Right cardiac atrium (tissue), 5 donors: Measurements from ENCODE around the gene DNAH11. TPM values are rescaled to one million over a fixed set of nuclear protein-coding genes. Genes with fewer than 3 reads are reported as not detected.
"Not testable (repeated sequence)": the region's sequence is repeated elsewhere in the genome, so short reads cannot be mapped to it uniquely, and the experiment has no call there.

ENCODE experiments used
- ATAC-seq, 2 donors: fragments of 200-7000 bp; cut with Tn5 transposase; one replicate each; pipeline versions ENCODE4 v1.8.0 to v1.9.1; 2020; ENCODE audit warnings: moderate library complexity in 2 of 2, mild to moderate bottlenecking in 1 of 2
- DNase-seq, 3 donors: peaks; one replicate each; pipeline ENCODE4 v3.0.0-alpha.2; 2020
- H3K27ac ChIP-seq: one replicate; pipeline ENCODE4 v1.5.1; 2013; ENCODE audit warnings: mild to moderate bottlenecking, low read length, control low read depth, moderate library complexity
- H3K27me3 ChIP-seq: one replicate; pipeline ENCODE4 v1.6.1; 2013; ENCODE audit not compliant: control insufficient read depth, insufficient read depth
- H3K4me1 ChIP-seq: one replicate; pipeline ENCODE4 v1.6.1; 2013; ENCODE audit warnings: low read length; ENCODE audit not compliant: control insufficient read depth, insufficient read depth
- H3K4me3 ChIP-seq: one replicate; pipeline ENCODE4 v1.5.1; 2013; ENCODE audit warnings: low read length, control low read depth
- H3K9me3 ChIP-seq: one replicate; pipeline ENCODE4 v1.6.1; 2013; ENCODE audit warnings: low read length; ENCODE audit not compliant: control insufficient read depth
- WGBS: extraction: QIAGEN DNeasy Blood & Tissue Kit; methylation state at CpG from one replicate; pipeline ENCODE4 v1.1.7; 2013; 5-methylcytosine and 5-hydroxymethylcytosine counted together
- intact Hi-C, 4 donors: fragments of 100-400 bp; cut with DNase I; formaldehyde crosslinking; loops; one replicate each; pipeline versions ENCODE4 v1.11.0 to v1.14.0; 2022 to 2023
- polyA plus RNA-seq: library from polyadenylated mRNA; stranded (reverse); fragments of 200-250 nt; gene quantifications from one replicate; pipeline ENCODE4 v1.2.3, GENCODE V29; 2013
- total RNA-seq, 4 donors: library from RNA; stranded (reverse); fragmentation: NEBNext Ultra II Directional; extraction: Animal tissue kit (Norgen Biotek cat#: 25700); gene quantifications; one replicate each; pipeline ENCODE4 v1.2.1, GENCODE V29; 2021
- donor health status: healthy with polysubstance abuse.
- donor health status: DM: no; HTN: yes; CAD: no.
- donor health status: DM: no; HTN: no; CAD: no.
- donor health status: DM: no; HTN: yes; CAD: no; lungs with severe emphysema.
- donor health status: DM: yes; HTN: yes; CAD: no.

DNAH11 gene
- total and polyA plus RNA-seq, 5 donors: 0.86 to 6.4 (median 4.1) TPM

DNA sequence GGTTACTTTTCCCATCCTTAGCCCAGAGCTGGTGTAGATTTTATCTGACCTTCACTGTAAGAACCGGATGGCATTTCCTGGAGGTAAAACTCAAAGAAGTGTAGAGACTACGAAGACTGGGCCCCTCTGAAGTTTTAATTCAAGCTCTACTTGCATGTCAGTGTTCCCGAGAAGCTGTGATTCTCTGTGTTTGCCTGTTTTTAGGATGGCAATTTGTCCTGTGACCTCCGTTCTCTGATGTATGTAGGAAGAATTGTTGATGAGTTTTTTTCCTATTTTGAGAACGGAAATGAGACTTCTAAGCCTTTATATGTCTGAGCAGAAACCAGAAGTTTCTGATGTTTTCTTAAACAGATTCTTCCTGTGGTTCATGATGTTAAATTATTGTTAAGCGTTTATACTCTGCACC is 308.7 kb downstream of the DNAH11 start:
- no peaks in the 10 kb centered on the region for H3K27me3 ChIP-seq
- intact Hi-C loops: no loop called here
- DNase-seq (no peak), ATAC-seq (no peak)
- H3K4me3 ChIP-seq: no peak overlapping the region
- H3K4me1 ChIP-seq: no peaks in the 10 kb centered on the region
- 58% methylated on average over 6 of the region's 6 CpGs for WGBS
- no peak overlapping the region for H3K27ac ChIP-seq
- no peaks in the 10 kb centered on the region for H3K9me3 ChIP-seq

DNA sequence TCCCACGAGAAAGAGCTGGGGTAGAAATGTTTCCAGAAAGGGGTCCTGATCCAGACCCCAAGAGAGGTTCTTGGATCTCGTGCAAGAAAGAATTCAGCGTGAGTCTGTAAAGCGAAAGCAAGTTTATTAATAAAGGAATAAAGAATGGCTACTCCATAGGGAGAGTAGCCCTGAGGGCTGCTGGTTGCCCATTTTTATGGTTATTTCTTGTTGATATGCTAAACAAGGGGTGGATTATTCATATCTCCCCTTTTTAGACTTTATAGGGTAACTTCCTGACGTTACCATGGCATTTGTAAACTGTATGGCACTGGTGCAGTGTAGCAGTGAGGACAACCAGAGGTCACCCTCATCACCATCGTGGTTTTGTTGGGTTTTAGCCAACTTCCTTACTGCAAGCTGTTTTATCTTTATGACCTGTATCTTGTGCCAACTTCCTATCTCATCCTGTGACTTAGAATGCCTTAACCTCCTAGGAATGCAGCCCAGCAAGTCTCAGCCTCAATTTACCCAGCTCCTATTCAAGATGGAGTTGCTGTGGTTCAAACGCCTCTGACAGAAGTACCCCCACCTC is 322.9 kb downstream of the DNAH11 start:
- H3K4me1 ChIP-seq, DNase-seq, H3K9me3 ChIP-seq, H3K27me3 ChIP-seq, H3K4me3 ChIP-seq, intact Hi-C loops, H3K27ac ChIP-seq, ATAC-seq: not testable (repeated sequence)
- WGBS: 61% methylated on average over 7 of the region's 7 CpGs

DNA sequence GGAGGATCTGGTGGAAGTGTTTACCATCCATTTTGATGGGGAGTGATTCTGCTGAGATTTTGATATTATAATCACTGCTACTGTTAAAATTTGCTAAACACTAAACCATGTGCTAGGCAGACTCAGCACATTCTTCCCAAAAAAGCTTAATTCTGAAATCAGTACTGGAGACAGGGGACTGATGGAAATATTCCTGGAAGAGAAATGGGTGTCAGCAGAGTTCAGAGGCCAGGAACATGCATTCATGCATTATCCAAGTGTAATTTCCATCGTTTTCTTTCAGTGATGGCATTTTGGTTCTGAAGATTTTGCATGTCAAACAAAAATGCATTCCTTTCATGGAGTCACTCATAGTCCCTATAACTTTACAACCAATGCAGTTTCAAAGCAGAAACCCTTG is 323.9 kb downstream of the DNAH11 start:
- intact Hi-C loops: no loop called here
- no peaks in the 10 kb centered on the region for H3K27me3 ChIP-seq
- no peaks in the 10 kb centered on the region for H3K9me3 ChIP-seq
- H3K4me3 ChIP-seq: no peak overlapping the region
- no peaks in the 10 kb centered on the region for H3K4me1 ChIP-seq
- DNase-seq (no peak), ATAC-seq (no peak)
- no peak overlapping the region for H3K27ac ChIP-seq
- 47% methylated on average over 1 of the region's 1 CpG for WGBS

DNA sequence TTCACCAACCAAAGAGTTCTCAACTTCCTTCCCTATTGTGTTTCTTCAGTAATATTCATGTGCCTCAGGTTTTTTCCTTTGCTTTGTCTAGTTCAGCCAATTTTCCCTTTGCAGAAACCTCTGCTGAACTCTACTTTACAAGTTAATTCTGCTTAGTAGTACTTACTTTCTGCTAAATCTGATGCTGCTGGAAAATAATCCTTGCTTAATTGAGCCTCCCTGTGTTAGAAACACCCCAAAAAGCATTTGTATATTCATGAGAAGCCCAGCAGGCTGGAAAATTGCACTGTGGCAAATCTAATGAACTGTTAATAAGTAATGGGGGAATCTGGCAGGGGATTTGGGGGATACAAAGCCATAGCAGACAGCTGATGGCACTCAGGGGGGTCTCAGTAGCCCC is 324.4 kb downstream of the DNAH11 start:
- Histone ChIP-seq H3K27ac (no peak overlapping the region), H3K4me3 (no peak overlapping the region), H3K9me3 (no peaks in the 10 kb centered on the region), H3K4me1 (no peaks in the 10 kb centered on the region), H3K27me3 (no peaks in the 10 kb centered on the region)
- DNase-seq (no peak), ATAC-seq (no peak)
- intact Hi-C loops: no loop called here

DNA sequence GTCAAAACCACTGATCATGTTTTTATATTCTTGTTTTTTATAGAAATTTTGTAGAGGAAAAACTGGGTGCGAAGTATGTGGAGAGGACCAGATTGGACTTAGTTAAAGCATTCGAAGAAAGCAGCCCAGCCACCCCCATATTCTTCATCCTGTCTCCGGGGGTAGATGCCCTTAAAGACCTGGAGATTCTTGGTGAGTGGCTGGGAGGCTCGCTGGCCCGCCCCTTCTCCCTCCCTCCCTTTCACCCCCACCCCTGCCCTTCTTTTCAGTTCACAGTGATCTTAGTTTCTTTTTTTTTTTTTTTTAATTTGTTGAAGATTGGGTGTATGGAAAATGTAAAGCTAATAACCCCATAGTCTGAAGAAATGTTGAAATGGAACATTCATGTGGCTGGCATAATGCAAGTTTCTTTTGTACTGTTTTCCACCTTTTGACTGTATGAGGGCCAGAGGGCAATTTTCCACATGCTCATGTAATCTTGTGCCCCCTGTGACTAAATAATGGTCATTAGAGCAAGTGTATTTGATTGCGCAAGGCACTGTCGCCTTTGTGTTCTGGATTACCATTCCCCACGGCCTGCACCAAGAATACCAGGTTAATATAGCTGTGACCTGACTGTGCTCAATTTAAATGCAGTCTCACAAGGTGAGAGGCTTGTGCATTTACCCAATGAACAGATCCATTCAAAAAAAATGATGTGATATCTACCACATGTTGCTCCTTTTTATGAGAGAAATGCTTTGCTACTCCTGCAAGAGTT is 325.2 kb downstream of the DNAH11 start:
- DNase-seq (no peak), ATAC-seq (no peak)
- whole genome bisulfite sequencing: 74% methylated on average over 8 of the region's 8 CpGs
- intact Hi-C loops: no loop called here
- Histone ChIP-seq H3K4me3 (no peak overlapping the region), H3K9me3 (no peaks in the 10 kb centered on the region), H3K27ac (no peak overlapping the region), H3K27me3 (no peaks in the 10 kb centered on the region), H3K4me1 (no peaks in the 10 kb centered on the region)

DNA sequence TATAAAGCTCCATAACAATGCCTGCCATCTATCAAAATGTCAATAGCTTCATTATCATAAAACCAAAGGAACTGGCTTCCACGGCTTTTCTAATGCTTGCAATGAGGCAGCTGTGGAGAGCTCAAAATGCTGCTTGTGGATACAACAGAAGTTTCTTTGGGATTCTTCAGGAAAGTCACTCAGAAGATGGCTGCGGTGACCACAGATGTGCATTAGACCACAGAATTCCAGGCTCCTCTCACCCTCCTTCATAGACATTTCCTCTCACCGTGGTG is 325.7 kb downstream of the DNAH11 start:
- ATAC-seq (no peak), DNase-seq (no peak)
- Histone ChIP-seq H3K27ac (no peak overlapping the region), H3K9me3 (no peaks in the 10 kb centered on the region), H3K4me3 (no peak overlapping the region), H3K4me1 (no peaks in the 10 kb centered on the region), H3K27me3 (no peaks in the 10 kb centered on the region)
- 50% methylated on average over 3 of the region's 3 CpGs for WGBS
- intact Hi-C loops: no loop called here

DNA sequence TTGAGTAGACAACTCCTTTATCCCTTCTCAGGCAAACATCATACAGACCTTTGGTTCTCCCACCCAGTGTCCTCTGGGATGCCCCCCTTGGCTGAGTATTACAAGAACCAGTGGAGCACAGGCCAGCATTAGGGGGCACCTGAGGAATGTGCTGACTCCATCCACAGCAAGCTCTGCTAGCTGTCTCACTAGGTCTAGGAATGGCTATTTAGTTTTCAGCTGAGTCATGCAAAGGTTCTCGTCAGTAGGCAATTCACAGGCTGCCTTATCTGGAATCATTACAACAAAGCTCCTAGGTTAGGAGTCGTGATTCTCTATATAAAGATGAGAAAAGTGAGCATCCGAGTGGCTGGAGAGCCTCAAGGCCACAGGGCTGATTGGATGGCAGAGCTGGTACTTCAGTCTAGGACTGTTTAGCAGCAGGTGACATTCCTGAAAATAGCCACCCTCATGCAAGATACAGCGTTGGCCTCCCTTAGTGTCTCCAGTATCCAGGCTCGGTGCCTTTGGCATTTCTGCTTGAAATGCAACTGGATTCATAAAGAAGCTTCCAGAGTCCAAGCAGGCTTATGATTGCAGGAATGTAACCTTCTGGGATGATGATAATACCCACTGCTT is 327.1 kb downstream of the DNAH11 start:
- peak in 1 of 2 donors; percentile 55 for ATAC-seq

DNA sequence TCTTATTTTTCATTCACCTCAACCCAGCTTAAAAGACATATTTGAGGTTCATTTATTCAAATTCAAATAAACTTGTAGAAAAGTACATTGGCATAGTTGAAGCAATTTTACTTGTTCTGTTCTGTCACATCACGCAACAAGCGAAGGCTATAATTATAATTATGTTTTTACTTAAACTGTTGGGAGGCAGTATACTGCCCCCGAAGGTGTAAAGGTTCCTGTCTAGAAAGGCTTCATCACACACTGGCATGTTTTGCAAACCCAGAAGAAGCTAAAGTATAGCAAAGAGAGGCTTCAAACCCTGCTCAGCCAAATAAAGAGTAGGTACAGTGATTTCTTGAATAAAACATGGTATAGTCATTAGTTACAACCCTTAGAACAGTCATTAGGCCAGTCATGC is 340.2 kb downstream of the DNAH11 start:
- intact Hi-C loops: no loop called here
- no peaks in the 10 kb centered on the region for H3K4me1 ChIP-seq
- WGBS: 93% methylated on average over 3 of the region's 3 CpGs
- no peaks in the 10 kb centered on the region for H3K27me3 ChIP-seq
- no peak for DNase-seq
- ATAC-seq: no peak
- H3K9me3 ChIP-seq: no peaks in the 10 kb centered on the region
- H3K27ac ChIP-seq: no peak overlapping the region
- no peak overlapping the region for H3K4me3 ChIP-seq

More for the DNA sequence above, 327.1 kb downstream of the DNAH11 start:
- intact Hi-C loops: no loop called here
- Histone ChIP-seq H3K27ac (no peak overlapping the region), H3K4me1 (no peaks in the 10 kb centered on the region), H3K27me3 (no peaks in the 10 kb centered on the region), H3K4me3 (no peak overlapping the region), H3K9me3 (no peaks in the 10 kb centered on the region)
- DNase-seq: no peak
- WGBS: 39% methylated on average over 5 of the region's 5 CpGs

DNA sequence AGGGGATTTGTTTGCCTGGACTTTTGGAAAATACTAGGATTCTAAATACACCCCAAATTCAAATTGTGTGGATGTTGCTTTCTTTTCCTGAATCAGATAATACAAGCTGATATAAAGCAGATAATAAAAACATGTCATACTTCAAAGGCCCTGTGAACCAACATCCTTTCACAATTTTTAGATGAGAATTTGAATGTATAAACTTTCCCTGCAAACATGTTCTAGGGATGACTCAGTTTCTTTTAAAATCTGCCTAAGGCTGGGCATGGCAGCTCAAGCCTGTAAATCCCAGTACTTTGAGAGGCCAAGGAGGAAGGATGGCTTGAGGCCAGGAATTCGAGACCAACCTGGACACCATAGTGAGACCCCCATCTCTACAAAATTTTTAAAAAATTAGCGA is 340.7 kb downstream of the DNAH11 start:
- ATAC-seq, H3K9me3 ChIP-seq, H3K27me3 ChIP-seq, intact Hi-C loops, H3K27ac ChIP-seq, DNase-seq, H3K4me1 ChIP-seq, H3K4me3 ChIP-seq: not testable (repeated sequence)
- 89% methylated on average over 2 of the region's 2 CpGs for WGBS

DNA sequence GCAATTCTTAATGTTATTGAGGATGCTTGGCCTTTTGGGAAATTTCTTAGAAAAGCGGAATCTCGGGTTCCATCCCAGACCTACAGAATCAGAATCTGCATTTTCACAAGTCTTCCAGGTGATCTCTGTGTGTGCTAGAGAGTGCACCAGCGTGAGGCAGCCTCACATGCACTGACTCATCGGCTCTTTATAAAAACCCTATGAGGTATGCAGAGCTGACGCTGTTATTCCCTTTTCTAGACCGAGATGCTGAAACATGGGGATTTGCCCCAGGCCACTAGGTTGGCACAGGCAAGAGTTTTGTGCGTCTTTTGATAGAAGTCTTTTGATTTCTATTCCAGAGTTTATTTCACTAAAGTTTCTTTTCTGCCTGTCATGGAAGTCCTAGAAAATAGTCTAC is 341.7 kb downstream of the DNAH11 start:
- no peak for ATAC-seq
- H3K27ac ChIP-seq: no peak overlapping the region
- no peaks in the 10 kb centered on the region for H3K27me3 ChIP-seq
- H3K4me3 ChIP-seq: no peak overlapping the region
- DNase-seq: no peak
- 93% methylated on average over 7 of the region's 7 CpGs for WGBS
- no peaks in the 10 kb centered on the region for H3K9me3 ChIP-seq
- intact Hi-C loops: no loop called here
- H3K4me1 ChIP-seq: no peaks in the 10 kb centered on the region

DNA sequence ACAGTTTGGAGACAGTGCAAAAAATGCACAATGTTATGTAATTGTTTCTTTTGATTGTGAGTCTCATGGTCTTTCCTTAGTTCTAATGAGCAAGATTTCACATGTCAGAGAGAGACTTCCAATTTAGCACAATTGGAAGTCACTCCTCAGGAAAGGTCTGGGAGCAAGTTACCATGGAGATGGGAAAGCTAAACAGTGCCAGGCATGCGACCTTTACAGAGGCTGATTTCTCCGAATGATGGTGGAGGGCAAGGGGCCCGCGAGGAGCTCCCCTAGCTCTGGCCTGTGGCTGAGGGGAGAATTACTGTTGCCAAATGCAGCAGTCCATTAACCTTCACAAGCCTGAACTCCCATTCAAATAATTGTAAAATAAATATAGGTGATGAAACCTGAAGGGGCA is 343.6 kb downstream of the DNAH11 start:
- intact Hi-C loops: no loop called here
- DNase-seq: no peak
- 28% methylated on average over 4 of the region's 4 CpGs for WGBS
- no peaks in the 10 kb centered on the region for H3K9me3 ChIP-seq
- H3K4me1 ChIP-seq: no peaks in the 10 kb centered on the region
- H3K4me3 ChIP-seq: no peak overlapping the region
- no peak overlapping the region for H3K27ac ChIP-seq
- H3K27me3 ChIP-seq: no peaks in the 10 kb centered on the region
- peak in 1 of 2 donors; percentile 26 for ATAC-seq
